ENCODE measurements around the gene ITGA6. TPM values are rescaled to one million over a fixed set of nuclear protein-coding genes. Genes with fewer than 3 reads are reported as not detected.

The ITGA6 gene
- total RNA-seq: 22.9 and 23.1 TPM in 2 replicates

DNA sequence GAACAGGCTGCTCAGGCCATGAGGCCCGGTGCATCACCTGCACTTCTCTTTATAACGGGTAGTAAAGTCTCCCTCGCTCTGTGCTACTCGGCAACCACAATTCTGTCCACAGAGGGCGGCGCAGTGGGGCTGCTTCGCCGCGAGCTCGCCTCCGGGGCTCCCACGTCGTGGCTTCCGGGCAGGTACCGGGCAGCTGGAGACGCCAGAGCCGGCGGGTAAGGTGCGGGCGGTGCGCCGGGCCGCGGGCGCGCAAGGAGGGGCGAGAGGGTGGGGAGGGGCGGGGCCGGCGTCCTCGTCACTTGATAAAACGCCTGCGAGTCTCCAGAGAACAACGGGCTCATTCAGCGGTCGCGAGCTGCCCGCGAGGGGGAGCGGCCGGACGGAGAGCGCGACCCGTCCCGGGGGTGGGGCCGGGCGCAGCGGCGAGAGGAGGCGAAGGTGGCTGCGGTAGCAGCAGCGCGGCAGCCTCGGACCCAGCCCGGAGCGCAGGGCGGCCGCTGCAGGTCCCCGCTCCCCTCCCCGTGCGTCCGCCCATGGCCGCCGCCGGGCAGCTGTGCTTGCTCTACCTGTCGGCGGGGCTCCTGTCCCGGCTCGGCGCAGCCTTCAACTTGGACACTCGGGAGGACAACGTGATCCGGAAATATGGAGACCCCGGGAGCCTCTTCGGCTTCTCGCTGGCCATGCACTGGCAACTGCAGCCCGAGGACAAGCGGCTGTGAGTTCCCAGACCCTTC, at the start of gene ITGA6:
Gene ITGA6 (plus strand): TSS at position 331 of the 734 bp plus-strand sequence.

Other genes starting within 250 kb of the ITGA6 start
- gene PDK1, start 128.5 kb downstream of the ITGA6 start, total RNA-seq: 26.8 and 31.8 TPM in 2 replicates